ENCODE data around the gene KIRREL3. TPM values are rescaled to one million over a fixed set of nuclear protein-coding genes. Genes with fewer than 3 reads are reported as not detected.

KIRREL3 gene
- total RNA-seq, 4 donors from 2014 or later, result 0.82 to 15.7 (median 1.4) TPM; not detected in 1

- Histone ChIP-seq H3K9me3 (no peaks in the 10 kb centered on the region), H3K27ac (no peak overlapping the region), H3K27me3 (no peaks in the 10 kb centered on the region), H3K36me3 (no peaks in the 10 kb centered on the region), H3K4me3 (no peak overlapping the region), H3K4me1 (no peaks in the 10 kb centered on the region)
- no peak for DNase-seq
- 73 to 76% methylated on average over 3 to 9 of the region's 9 CpGs for WGBS, 2 donors (ENCODE audit: low coverage in 1 of 2)
- in situ Hi-C loops (cut with MboI; ENCODE audit: low pct_ligation_motif_present in 1 of 4, low pct_unique_long_range_greater_than_20kb in 1 of 4, low sequenced_read_pairs in 3 of 4) (no loop called here), intact Hi-C loops (cut with DNase I; ENCODE audit: low total_unique reads) (no loop called here)
- no peak for TF ChIP-seq CTCF (IDR thresholded peaks at IDR 0.05)
Measured at GRCh38 chr11:126857860-126858808, 142.4 kb downstream of the KIRREL3 start.

GRCh38 chr11:126855536-126855935 is 145.0 kb downstream of the KIRREL3 start:
- in situ Hi-C loops (cut with MboI; ENCODE audit: low pct_ligation_motif_present in 1 of 4, low pct_unique_long_range_greater_than_20kb in 1 of 4, low sequenced_read_pairs in 3 of 4), result no loop called here
- intact Hi-C loops (cut with DNase I; ENCODE audit: low total_unique reads), result no loop called here
- H3K27me3 ChIP-seq, result no peaks in the 10 kb centered on the region
- no peak overlapping the region for H3K4me3 ChIP-seq
- DNase-seq, result no peak
- no peaks in the 10 kb centered on the region for H3K36me3 ChIP-seq
- H3K27ac ChIP-seq, result no peak overlapping the region
- TF ChIP-seq CTCF (IDR thresholded peaks at IDR 0.05), result no peak
- TF ChIP-seq EP300 (IDR thresholded peaks at IDR 0.05; ENCODE audit: low read depth), result no peak
- no peak for TF ChIP-seq POLR2AphosphoS5 (IDR thresholded peaks at IDR 0.05)
- no peak for TF ChIP-seq POLR2A (IDR thresholded peaks at IDR 0.05)
- no peaks in the 10 kb centered on the region for H3K9me3 ChIP-seq
- H3K4me1 ChIP-seq, result no peaks in the 10 kb centered on the region

GRCh38 chr11:126853732-126854131 is 146.8 kb downstream of the KIRREL3 start:
- WGBS, 2 donors (ENCODE audit: low coverage in 1 of 2), result 50 to 63% methylated on average over 2 of the region's 2 CpGs
- TF ChIP-seq POLR2AphosphoS5 (IDR thresholded peaks at IDR 0.05) (no peak), POLR2A (IDR thresholded peaks at IDR 0.05) (no peak), CTCF (IDR thresholded peaks at IDR 0.05) (no peak), EP300 (IDR thresholded peaks at IDR 0.05; ENCODE audit: low read depth) (no peak)
- H3K9me3 ChIP-seq, result no peaks in the 10 kb centered on the region
- H3K27ac ChIP-seq, result no peak overlapping the region
- intact Hi-C loops (cut with DNase I; ENCODE audit: low total_unique reads), result no loop called here
- no peaks in the 10 kb centered on the region for H3K27me3 ChIP-seq
- H3K4me3 ChIP-seq, result no peak overlapping the region
- no peak for DNase-seq
- in situ Hi-C loops (cut with MboI; ENCODE audit: low pct_ligation_motif_present in 1 of 4, low pct_unique_long_range_greater_than_20kb in 1 of 4, low sequenced_read_pairs in 3 of 4), result no loop called here
- no peaks in the 10 kb centered on the region for H3K36me3 ChIP-seq
- no peaks in the 10 kb centered on the region for H3K4me1 ChIP-seq

- 72 to 76% methylated on average over 2 of the region's 2 CpGs for whole genome bisulfite sequencing, 2 donors (ENCODE audit: low coverage in 1 of 2)
- intact Hi-C loops (cut with DNase I; ENCODE audit: low total_unique reads) (no loop called here), in situ Hi-C loops (cut with MboI; ENCODE audit: low pct_ligation_motif_present in 1 of 4, low pct_unique_long_range_greater_than_20kb in 1 of 4, low sequenced_read_pairs in 3 of 4) (no loop called here)
- TF ChIP-seq EP300 (IDR thresholded peaks at IDR 0.05; ENCODE audit: low read depth), result no peak
- TF ChIP-seq CTCF (IDR thresholded peaks at IDR 0.05), result no peak
- TF ChIP-seq POLR2A (IDR thresholded peaks at IDR 0.05), result no peak
- TF ChIP-seq POLR2AphosphoS5 (IDR thresholded peaks at IDR 0.05), result no peak
- no peaks in the 10 kb centered on the region for H3K4me1 ChIP-seq
- H3K27me3 ChIP-seq, result no peaks in the 10 kb centered on the region
- H3K9me3 ChIP-seq, result no peaks in the 10 kb centered on the region
- DNase-seq, result no peak
- H3K36me3 ChIP-seq, result no peaks in the 10 kb centered on the region
- H3K4me3 ChIP-seq, result no peak overlapping the region
- no peak overlapping the region for H3K27ac ChIP-seq
Measured at GRCh38 chr11:126844789-126845188, 155.8 kb downstream of the KIRREL3 start.
